Bone marrow (tissue), 2 donors: ENCODE measurements around the gene TTC34.

Experiments used
- DNase-seq, 2 donors: peaks; one replicate each; lab custom pipeline; 2025; lab: John Stamatoyannopoulos, UW

TTC34 gene, protein sequence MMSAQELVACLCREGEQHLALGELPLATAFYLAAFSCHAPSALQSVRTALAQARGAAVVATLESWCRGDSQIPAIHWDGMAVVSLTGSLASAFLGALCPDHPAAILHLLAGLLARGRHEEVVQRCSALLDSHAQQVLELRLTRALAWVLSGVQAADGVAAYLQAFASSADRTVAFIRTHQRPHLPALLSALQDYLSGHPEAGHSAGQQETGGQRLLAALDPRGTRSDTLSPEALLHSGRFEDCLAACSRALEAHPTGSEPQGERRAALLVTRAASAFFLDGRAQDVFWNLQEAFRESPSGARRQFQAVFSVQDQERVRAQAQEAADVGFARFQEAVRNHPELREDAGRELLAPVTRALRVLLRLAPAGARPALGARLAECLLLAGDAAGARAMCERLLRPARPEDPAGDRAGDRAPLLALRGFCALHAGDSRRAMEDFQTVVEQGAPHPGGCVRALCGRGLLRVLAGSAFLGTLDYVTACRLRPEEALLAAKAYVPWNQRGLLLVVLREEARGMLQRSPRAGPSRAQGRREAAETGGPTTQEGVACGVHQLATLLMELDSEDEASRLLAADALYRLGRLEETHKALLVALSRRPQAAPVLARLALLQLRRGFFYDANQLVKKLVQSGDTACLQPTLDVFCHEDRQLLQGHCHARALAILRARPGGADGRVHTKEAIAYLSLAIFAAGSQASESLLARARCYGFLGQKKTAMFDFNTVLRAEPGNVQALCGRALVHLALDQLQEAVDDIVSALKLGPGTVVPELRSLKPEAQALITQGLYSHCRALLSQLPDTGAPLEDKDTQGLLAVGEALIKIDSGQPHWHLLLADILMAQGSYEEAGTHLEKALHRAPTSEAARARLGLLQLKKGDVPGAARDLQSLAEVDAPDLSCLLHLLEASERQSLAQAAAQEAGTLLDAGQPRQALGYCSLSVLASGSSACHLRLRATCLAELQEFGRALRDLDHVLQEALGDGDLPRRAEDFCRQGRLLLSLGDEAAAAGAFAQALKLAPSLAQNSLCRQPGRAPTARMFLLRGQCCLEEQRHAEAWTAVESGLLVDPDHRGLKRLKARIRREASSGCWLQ

DNA sequence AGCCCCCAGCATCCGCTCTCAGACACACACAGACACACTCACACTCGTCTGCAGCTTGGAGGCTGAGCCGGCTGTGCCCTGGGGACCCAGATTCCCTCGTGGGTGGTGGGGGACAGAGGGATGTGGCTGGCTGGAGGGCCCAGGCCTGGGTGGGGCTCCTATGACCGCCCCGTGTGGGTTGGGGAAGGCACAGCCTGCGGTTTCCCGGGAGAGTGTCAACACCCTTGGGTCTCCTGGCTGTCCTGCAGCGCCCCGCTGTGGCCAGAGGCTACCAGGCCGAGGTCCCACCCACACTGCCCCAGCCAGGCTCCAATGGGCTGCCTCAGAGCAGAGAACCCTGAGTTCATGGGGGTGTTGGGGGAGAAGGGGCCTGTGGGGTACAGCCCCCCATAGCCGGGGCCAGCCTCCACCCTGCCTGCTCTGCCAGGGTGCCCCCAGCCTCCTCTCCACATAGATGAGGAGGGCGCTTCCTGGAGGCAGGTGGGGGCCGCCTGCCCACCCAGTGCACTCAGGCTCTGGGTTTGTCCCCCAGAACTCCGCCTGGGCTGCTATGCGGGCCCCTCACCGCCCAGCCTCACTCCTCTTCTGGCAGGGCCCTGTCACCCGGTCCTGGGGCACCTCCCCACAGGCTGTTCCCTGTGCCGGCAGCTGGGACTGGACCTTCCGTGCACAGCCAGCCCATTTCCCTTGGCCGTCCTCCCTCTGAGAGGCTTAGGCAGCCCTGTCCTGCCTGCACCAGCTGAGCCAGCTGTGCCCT is at the start of gene TTC34:
Gene TTC34, minus strand, starts transcription at position 159 of the 757 bp plus-strand sequence. CDS start 866 bp downstream, outside the sequence.
- peak in 1 of 2 donors; percentile 6 for DNase-seq

DNA sequence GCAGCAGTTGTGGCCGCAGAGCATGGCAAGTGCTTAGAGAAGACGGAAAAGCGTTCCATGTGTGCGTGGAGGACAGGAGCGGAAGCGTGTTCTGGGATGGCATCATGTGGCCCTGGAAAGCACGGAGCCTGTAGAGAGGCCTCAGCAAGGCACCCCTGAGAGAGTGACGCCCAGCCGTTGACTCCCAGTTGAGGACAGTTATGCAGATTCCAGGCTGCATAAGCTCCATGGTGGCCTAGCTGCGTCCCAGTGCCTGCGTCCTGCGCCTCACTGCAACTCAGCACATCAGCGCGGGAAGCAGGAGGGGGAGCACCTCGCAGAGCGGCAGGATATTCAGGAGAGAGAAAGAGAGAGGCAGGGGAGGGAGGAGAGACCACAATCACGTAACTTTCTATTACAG is 49.0 kb upstream of the TTC34 start:
- DNase-seq = no peak

DNA sequence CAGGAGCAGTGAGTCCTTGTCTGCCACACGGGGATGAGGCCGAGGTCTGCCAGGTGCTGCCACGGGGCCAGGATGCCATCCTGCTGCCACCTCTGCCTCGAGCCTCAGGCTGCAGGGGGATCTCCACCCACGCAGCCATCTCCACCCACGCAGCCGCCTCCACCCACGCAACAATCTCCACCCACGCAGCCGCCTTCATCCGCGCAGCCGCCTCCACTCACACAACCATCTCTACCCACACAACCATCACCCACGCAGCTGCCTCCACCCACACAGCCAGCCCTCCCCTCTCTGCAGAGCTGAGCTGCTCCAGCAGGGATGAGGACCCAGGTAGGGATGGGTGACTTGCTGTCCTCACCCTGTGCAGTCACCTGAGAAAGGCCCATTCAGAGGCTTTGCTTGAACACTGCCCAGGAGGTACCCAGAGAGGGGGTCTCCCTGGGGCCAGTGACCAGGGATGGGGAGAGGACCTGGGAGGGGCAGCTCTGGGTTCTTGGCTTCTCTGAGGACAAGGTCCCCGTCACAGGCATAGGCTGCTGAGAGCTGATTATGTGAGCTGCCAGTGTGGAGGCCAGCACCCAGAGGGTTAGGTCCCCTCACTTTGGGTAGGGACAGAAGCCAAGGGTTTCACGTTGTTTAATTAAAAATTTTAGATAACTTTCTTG is 46.6 kb upstream of the TTC34 start:
- no peak for DNase-seq

DNA sequence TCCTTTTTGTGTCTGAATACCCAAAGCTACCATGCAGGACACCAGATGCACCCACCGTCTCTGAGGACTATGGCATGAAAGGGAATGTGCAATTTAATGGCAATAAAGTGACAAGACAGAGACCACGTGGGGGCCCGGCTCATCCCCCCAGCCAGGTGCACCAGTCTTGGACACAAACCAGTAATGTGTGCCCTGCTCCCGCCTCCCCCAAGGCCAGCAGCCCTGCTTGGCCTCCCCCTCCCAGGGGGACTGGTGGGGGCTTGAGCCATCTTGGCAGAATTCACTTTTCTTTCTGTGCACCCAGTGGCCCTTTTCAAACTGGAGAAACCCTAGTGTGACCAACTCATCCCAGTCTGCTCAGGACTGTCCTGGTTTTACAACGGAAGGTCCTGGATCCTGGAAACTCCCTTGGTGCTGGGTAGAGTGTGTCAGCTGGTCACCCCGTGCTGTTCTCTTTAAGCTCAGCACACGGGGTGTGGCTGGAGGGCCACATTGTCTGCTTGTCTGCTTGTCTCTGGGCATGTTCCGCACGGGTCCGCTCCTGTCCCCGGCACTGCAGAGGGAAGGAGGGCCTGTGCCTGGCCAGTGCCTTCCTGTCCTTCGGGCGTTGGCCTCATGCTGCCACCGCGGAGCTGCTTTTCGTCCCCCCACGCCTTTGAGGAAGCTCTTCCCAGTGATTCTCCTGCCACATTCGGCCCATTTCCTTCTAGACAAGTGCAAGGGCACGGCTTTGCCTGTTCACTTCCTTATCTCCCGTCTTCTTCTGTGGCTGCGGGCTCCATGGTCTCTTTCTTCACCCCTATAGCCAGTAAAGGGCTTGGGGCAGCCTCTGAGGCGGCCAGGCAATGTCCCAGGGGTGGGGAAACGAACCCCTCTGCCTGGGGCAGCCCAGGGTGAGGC is 45.8 kb upstream of the TTC34 start:
- DNase-seq = no peak

DNA sequence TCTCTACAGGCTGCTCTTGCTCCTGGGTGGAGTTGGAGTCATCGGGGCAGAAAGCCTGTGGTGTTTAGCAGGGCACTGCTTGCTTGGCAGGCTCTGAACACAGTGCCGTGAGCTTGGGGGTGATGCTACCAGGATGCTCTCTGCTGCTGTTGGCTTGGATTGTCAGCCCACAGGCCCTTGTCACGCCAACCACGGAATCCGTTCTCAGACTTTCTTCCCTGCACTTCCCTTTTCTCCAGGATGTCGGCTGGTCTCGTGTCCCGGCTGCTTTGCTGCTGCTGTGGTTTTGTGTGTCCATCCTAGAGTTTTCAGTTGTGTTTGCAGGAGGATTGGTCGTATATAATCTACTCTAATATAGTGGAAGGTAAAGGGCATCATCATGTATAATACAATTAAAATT is 44.4 kb upstream of the TTC34 start:
- peak in 1 of 2 donors; percentile 34 for DNase-seq

DNA sequence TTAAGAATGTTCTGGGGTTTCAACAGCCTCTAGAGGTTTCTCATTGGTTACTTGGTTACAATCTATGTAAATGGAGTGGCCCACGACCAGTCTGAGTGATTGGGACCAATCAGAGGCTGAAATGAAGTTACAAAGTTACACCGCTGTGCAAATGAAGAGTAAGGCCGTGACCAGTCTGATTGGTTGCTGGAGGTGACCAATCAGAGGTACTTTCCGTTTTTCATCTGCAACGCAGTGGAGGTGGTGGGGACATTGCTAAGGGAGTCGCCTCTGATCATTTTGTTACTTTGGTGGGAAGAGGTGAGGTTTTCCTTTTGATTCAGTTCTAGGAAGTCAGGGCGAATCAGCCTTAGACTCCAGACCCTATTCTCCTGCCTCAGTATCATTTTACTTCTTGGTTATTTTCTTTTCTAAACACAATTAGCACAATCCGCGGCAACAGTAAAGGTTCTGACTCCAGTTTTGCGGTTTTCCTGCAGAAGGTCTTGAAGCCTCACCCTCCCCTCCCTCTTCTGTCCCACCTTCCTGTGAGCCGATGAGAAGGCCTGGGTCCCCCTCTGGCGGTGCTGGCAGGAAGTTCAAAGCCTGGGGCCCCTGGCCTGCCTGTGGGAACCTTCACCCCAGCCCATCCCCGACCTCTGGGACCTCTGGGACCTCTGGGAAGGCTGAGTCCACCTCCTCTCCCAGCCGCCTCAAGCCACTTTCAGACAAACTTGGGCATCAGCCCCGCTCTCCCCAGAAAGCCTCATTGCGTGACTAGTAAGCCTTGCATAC is 38.7 kb upstream of the TTC34 start:
- DNase-seq = peak in 1 of 2 donors; percentile 16

DNA sequence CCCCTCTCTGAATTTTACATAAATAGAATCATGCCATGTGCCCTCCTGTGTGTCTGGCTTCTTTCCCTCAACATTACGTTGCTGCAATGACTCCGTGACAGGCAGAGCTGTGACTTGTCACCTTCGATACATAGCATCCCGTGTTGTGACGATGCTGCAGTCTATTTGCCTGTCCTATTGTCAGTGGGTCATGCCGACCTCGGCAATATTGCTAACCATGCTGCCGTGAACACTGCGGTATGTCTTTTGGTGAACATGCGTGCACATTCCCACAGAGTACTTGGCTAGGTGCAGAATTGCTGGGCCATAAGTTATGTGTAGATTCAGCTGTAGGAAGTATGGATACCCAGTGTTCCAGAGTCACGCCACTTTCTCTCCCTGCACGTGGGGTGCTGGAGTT is 36.3 kb upstream of the TTC34 start:
- no peak for DNase-seq

DNA sequence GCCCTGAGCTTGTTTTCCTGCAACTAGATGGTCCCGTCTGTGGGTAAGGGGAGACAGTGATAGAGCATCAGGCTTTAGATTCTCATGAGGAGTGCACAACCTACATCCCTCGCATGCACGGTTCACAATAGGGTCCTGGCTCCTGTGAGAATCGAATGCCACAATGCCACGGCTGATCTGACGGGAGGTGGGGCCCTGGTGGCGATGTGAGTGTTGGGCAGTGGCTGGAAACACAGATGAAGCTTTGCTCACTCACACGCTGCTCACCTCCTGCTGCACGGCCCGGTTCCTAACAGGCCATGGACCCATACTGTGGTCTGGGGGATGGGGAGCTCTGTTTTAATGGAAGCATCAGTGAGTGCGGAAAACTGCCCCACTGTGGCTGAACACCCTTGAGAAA is 35.8 kb upstream of the TTC34 start:
- no peak for DNase-seq

DNA sequence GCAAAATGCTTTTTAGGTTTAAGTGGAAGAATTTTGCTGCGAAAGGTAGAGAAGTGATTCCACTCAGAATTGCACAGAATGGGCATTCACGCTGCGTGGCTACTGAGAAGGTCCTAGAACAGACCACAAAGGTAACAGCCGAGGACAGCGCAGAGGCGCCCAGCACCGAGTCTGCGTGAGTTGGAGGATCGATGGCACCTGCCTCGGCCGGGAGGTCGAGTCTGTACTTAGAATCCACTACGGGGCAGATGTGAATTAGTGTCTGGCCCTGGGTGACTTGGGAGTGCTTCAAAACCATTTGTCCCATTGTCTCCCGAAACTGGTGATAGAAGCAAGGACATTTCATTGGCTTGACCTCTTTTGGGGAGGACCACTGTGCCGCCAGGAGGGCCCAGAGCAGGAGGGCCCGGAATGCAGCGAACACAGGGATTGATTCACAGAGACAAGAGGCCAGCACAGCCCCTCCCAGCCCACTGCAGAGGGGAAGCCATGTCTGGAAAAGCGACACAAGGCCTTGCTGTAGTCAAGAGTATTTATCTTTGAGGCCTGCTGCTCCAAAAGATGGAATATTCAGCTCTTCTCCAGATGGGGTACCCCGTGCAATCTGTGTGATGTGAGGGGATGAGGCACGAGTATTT is 35.0 kb upstream of the TTC34 start:
- DNase-seq = no peak

DNA sequence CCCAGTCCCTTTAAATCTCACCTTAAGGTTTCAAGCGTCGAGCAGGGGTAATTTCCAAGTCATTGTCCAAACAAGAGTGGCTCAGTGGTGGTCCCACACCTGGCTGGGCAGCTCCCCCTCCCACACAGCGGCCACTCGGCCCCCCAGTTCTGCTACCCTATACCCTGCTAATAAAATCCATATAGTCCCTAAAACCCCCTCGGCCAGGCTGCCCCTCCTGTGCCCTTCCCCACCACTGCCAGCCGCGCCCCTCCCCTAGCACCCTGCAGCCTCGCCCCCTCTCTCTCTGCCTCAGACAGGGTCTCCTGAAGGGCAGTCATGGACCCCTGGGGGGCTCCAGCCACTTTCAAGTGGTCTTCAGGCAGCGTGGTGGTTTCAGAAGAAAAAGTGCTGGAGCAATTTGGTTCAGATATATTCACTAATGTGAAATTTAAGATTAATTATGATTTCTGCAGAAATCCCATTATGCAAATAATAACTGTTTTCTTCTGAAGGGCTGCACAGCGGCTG is 34.2 kb upstream of the TTC34 start:
- no peak for DNase-seq

DNA sequence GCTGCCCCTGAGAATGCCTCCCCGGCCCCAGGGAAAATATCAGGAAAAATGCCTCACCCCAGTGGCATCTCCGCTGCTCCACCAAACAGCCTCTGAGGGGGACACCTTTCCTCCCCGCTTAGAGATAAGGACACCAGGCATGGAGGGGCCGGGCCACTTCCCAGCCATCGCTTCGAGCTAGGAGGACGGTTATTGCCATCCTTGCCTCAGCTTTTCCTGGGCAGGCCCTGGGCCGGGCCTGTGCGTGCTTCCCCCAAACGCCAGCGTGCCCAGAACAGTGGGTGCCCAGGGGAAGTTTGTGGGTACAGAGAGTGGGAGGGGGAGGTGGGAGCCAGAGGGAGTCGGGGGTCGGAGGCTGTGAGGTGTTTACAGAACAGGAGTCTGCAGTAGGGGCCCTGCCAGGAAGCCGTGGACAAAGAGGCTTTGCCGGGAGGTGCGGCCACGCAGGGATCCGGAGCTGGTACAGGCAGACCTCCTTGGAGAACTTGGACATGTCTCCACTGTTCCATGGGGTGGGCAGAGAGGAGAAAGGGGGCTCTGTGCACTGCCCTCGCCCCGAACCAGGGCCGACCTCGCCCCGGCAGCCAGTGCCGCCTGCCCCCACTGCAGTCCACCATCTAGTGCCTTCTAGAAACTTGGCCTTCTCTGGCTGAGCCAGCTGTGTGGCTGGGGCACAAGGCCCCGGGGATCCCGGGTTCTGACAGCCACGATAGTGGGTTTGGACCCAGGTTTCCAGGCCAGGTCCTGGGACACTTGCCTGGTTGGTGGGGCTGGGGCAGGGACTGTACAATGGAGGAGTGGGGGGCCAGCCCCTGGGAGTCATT is 33.5 kb upstream of the TTC34 start:
- DNase-seq = no peak

DNA sequence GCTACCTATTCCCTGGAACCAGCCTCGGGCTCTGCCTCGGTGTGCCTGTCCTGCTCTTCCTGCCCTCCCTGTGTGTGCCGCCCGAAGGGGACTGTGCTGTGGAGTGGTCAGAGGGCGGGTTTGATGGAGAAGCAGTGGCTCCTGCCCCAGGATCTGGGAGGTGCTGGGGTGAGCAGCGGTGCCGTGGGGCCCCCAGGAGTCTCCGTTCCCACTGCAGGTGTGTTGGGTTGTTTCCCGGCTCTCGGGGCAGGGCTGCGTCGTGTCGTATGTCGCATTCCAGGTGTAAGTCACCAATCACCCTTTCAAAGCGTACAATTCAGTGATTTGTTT is 32.6 kb upstream of the TTC34 start:
- no peak for DNase-seq

DNA sequence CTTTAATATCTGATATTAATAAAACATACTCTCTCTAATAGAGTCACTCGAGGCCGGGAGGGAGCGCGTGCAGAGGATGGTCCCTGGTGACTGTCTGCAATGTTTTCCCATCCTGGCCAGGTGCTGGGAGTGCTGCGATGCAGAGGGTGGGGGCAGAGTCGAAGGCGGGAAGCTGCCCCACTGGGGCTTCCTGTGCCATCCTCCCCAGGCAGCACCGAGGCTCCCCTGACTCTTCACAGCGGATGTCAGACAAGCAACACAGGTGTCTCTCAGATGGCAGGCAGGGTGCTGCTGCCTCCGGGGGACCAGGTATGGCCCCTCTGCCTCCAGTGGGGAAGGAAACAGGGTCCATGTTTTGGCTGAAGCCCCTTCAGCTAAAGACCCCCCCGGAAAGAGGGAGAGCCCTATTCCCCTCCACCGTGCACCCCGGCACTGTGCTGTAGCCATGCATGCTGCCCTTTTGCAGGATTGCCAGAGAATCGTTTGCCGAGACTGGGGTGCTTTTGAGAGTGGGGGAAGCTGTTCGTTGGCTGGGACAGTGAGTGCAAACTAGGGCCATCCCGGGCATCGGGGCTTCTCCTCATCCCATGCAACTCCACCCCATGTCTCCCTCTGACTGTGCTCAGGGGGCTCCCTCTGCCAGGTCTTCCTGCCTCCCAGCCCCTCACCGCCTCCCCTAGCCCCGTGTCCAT is 32.1 kb upstream of the TTC34 start:
- DNase-seq = no peak

DNA sequence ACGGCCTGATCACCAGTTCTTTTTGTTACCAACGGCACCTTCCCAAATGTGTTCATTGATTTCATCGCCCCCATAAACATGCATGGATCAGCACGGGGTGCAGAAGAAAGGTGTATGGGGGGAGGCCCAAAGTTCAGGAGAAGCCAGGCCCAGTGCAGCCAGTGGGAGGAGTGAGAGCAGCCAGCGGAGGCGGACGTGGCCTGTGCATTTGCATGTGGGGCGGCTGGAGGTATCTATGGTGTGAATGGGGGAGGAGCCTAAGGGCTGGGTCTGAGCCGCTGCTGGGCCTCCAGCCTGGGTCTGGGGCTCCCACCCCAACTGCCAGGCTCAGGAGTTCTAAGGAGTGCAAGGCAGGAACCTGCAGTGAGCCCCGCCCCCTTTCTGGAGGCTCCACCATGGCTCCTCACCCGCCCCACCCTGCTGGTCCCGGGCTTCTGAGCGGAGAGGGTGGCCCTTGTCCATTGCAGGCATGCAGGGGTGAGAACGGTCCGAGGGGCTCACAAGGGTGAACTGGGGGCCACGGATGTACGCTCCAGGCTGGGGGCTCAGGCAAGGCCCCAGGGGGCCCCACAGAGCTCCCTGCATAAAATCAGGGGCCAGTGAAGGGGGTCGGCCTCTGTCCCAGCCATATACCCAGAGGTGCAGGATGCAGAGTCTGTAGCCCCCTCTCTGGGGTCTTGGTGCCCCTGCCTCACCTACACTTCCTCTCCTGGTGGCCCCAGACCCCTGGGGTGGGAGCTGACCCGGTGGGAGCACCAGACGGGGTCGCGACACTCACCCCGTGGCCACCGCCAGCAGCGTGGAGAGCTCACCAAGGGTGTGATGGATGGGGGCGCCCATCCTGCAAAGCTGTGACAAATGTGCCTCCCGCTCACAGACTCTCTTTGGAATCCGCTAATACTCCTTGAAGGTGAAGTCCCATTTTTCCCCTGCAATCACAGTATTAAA is 31.3 kb upstream of the TTC34 start:
- DNase-seq = no peak

DNA sequence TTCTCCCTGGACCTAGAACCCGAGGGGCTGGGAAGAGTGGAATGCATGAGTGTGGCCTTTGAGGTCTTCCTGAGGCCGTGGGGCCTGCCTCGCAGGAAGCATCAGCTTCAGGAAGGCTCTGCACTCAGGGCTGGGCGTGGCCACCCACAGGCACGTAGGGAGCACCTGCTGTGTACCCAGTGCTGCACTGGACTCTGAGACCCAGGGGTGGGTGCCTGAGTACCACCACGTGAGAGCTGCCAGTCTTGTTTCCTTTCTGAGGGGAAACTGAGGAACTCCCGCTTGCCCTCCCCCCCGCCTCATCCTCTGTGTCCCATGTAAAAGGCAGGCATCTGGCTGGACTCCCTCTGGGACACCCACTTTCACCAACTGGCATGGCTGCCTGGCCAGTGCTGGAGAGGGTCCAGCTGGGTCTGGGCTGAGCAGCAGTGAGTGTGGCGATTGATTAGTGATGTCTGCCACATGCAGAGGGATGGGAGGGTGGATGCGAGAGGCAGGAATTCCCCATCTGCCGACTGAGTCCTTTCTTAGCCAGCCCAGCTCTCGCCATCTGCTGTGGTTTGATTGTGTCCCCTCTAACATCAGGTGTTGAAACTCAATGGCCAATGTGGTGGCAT is 30.2 kb upstream of the TTC34 start:
- no peak for DNase-seq
